Measurements from ENCODE around the gene MAPK8IP3.

- peak in 1 of 3 experiments; percentile 56 for TF ChIP-seq CTCF (IDR thresholded peaks at IDR 0.05)
- no peak for TF ChIP-seq POLR2A (IDR thresholded peaks at IDR 0.05)
These were observed 17.6 kb downstream of the MAPK8IP3 start for GRCh38 chr16:1723450-1724147.
